Activated T-cell treated with anti-CD3 and anti-CD28 coated beads, Interleukin-2, amount 50 U/mL, for 4 hours (primary cell): Measurements from ENCODE around the gene ZNF182. TPM values are rescaled to one million over a fixed set of nuclear protein-coding genes. Genes with fewer than 3 reads are reported as not detected.

ENCODE experiments used
- total RNA-seq, 3 donors: library from RNA; stranded (reverse); gene quantifications; one replicate each; pipeline ENCODE4 v1.2.1, GENCODE V29; 2021

Gene ZNF182
- total RNA-seq, 3 donors from 2014 or later = 3.3 to 4.0 (median 3.7) TPM

Other genes starting within 250 kb of the ZNF182 start
- 1 to 10 TPM; 5.4 to 7.6 (median 7.6) TPM for gene ZNF81, start 167.1 kb downstream of the ZNF182 start, total RNA-seq
- not detected for gene SPACA5, start 3.0 kb upstream of the ZNF182 start, total RNA-seq
- under 1 TPM; 0.25 to 0.84 (median 0.42) TPM for gene ZNF630, start 67.7 kb upstream of the ZNF182 start, total RNA-seq
- gene SPACA5B, start 126.6 kb upstream of the ZNF182 start, total RNA-seq = not detected
- gene SSX5, start 192.8 kb upstream of the ZNF182 start, total RNA-seq = not detected